K562 (cell line): ENCODE data around the gene P4HB. TPM values are rescaled to one million over a fixed set of nuclear protein-coding genes. Genes with fewer than 3 reads are reported as not detected.

Experiments used
- ARID4B ChIP-seq: sonication (generic); formaldehyde crosslinking; IDR thresholded peaks from 2 replicates; pipeline ENCODE4 v1.8.0; 2022; ENCODE audit warnings: mild to moderate bottlenecking, missing genetic modification reagents
- C11orf30 ChIP-seq: fragments of 450-650 bp; IDR thresholded peaks from 2 replicates; pipeline ENCODE4 v1.6.1; 2016; ENCODE audit warnings: low read depth, mild to moderate bottlenecking
- CHD1 ChIP-seq: fragments of 200-600 bp; sonication (generic); IDR thresholded peaks from one replicate; pipeline ENCODE4 v1.6.1; 2012; ENCODE audit warnings: mild to moderate bottlenecking, moderate library complexity, low read length, inconsistent platforms
- ESRRB ChIP-seq: fragments of 250-450 bp; sonication (Bioruptor Pico); IDR thresholded peaks from 2 replicates; pipeline ENCODE4 v1.5.0; 2020; ENCODE audit warnings: mild to moderate bottlenecking, moderate library complexity, borderline replicate concordance
- FIP1L1 ChIP-seq: fragments of 200-400 bp; formaldehyde crosslinking; IDR thresholded peaks from 2 replicates; pipeline ENCODE4 v1.6.1; 2018; ENCODE audit warnings: mild to moderate bottlenecking, low read depth, low read length; ENCODE audit not compliant: poor library complexity, severe bottlenecking
- FOXK2 ChIP-seq, 2 experiments: fragments of 450-650 bp; IDR thresholded peaks in 1 of 2; conservative IDR thresholded peaks in 1 of 2; 2 replicates each; pipeline ENCODE4 v1.6.1; 2016; ENCODE audit warnings: low read depth in 2 of 2, mild to moderate bottlenecking in 1 of 2
- FOXP4 ChIP-seq: sonication (generic); formaldehyde crosslinking; IDR thresholded peaks from 2 replicates; pipeline ENCODE4 v1.8.0; 2022; ENCODE audit warnings: mild to moderate bottlenecking, missing genetic modification reagents, borderline replicate concordance
- L3MBTL2 ChIP-seq: fragments of 450-650 bp; IDR thresholded peaks from 2 replicates; pipeline ENCODE4 v1.6.1; 2016; ENCODE audit warnings: mild to moderate bottlenecking, moderate library complexity
- MBD2 ChIP-seq: sonication (generic); IDR thresholded peaks from 2 replicates; pipeline ENCODE4 v1.6.1; 2016; ENCODE audit warnings: low read depth, borderline replicate concordance
- MYC ChIP-seq, 2 experiments: fragments of 250-450 bp in 1 of 2; sonication (Bioruptor Pico) in 1 of 2; IDR thresholded peaks; 2 replicates each; pipeline versions ENCODE4 v1.5.1 to v1.6.1; 2012 to 2021; ENCODE audit warnings: low read depth in 2 of 2, borderline replicate concordance in 1 of 2, improper control_type of control experiment in 1 of 2, low read length in 1 of 2, mild to moderate bottlenecking in 1 of 2, moderate library complexity in 1 of 2
- NR2F6 ChIP-seq: fragments of 450-650 bp; formaldehyde crosslinking; IDR thresholded peaks from 2 replicates; pipeline ENCODE4 v1.4.0; 2020; ENCODE audit warnings: mild to moderate bottlenecking
- SMARCA5 ChIP-seq: fragments of 450-650 bp; IDR thresholded peaks from 2 replicates; pipeline ENCODE4 v1.6.1; 2016
- TEAD1 ChIP-seq, 2 experiments: fragments of 450-650 bp in 1 of 2; sonication (generic) in 1 of 2; formaldehyde crosslinking; IDR thresholded peaks; 2 replicates each; pipeline versions ENCODE4 v1.4.0 to v1.8.0; 2020 to 2022; ENCODE audit warnings: mild to moderate bottlenecking in 2 of 2, missing genetic modification reagents in 1 of 2
- ZNF175 ChIP-seq: fragments of 200-800 bp; sonication (Bioruptor generic); IDR thresholded peaks from 2 replicates; pipeline ENCODE4 v1.6.1; 2016; ENCODE audit warnings: low read depth, mild to moderate bottlenecking, missing genetic modification characterization, missing compliant biosample characterization
- ZNF395 ChIP-seq: fragments of 200-800 bp; sonication (Bioruptor generic); IDR thresholded peaks from 2 replicates; pipeline ENCODE4 v1.6.1; 2017; ENCODE audit warnings: missing genetic modification characterization, missing compliant biosample characterization
- ZNF77 ChIP-seq: fragments of 250-450 bp; sonication (Bioruptor Pico); IDR thresholded peaks from 2 replicates; pipeline ENCODE4 v1.5.0; 2020
- polyA plus RNA-seq, 8 experiments: library from polyadenylated mRNA; depleted of rRNA in 4 of 8; stranded (reverse) in 5 of 8; unstranded in 3 of 8; fragments of >200 nt; fragmentation: Nextera tagmentation in 2 of 8; fragmentation: Illumina TruSeq in 1 of 8; extraction: Ambion mirVana in 2 of 8; extraction: Trizol in 1 of 8; gene quantifications; 2 replicates each; pipeline versions ENCODE4 v1.2.1 to v1.2.3, GENCODE V29; 2011 to 2014; ENCODE audit warnings: inconsistent platforms in 1 of 8, missing spikeins in 1 of 8
- total RNA-seq, 7 experiments: library from RNA; depleted of rRNA in 6 of 7; stranded (reverse); fragments of >200 nt in 6 of 7; fragmentation: Illumina TruSeq in 2 of 7; extraction: Trizol in 2 of 7; gene quantifications; 2 replicates each; pipeline versions ENCODE4 v1.2.1 to v1.2.3, GENCODE V29; 2011 to 2021; ENCODE audit warnings: low replicate concordance in 1 of 7
- TF ChIP-seq, protein P1 (sequence below): sonication (generic); formaldehyde crosslinking; IDR thresholded peaks from 2 replicates; pipeline ENCODE4 v1.8.0; 2022; ENCODE audit warnings: mild to moderate bottlenecking, low read depth, missing genetic modification reagents

Gene P4HB
- total and polyA plus RNA-seq, 9 of the 15 experiments (the other 6 are each of a cell fraction or from before 2014, with no cell fraction given): 4.4 to 645 (median 325) TPM

- TF ChIP-seq FOXK2 (conservative IDR thresholded peaks at IDR 0.05 in 1 of 2, IDR thresholded peaks at IDR 0.05 in 1 of 2; ENCODE audit: low read depth in 2 of 2) (0 out of 4 replicates have a peak, but pooled peaks of 1 of the 2 experiments have one; percentile 34), ARID4B (CRISPR knock-in tag) (peak; percentile 92), TEAD1 (CRISPR knock-in tag; IDR thresholded peaks at IDR 0.05) (peak; percentile 44 to 95; a peak in 3 of 4 replicates), FIP1L1 (peak; percentile 86), ZNF395 (CRISPR knock-in tag) (peak; percentile 90), ZNF175 (CRISPR knock-in tag) (peak; percentile 46; the same call in 1 of the 2 replicates), MYC (IDR thresholded peaks at IDR 0.05; ENCODE audit: low read depth, low read length) (peak; percentile 100), MYC (CRISPR knock-in tag; IDR thresholded peaks at IDR 0.05; ENCODE audit: borderline replicate concordance, low read depth) (peak; percentile 97), ESRRB (CRISPR knock-in tag) (no peak), L3MBTL2 (peak; percentile 98), FOXP4 (peak; percentile 25; the same call in 1 of the 2 replicates), SMARCA5 (no peak), MBD2 (peak; percentile 32; the same call in 1 of the 2 replicates), CHD1 (peak; percentile 93), ZNF77 (CRISPR knock-in tag) (peak; percentile 71; the same call in 1 of the 2 replicates), NR2F6 (no peak), C11orf30 (no peak)
- TF ChIP-seq, protein P1, sequence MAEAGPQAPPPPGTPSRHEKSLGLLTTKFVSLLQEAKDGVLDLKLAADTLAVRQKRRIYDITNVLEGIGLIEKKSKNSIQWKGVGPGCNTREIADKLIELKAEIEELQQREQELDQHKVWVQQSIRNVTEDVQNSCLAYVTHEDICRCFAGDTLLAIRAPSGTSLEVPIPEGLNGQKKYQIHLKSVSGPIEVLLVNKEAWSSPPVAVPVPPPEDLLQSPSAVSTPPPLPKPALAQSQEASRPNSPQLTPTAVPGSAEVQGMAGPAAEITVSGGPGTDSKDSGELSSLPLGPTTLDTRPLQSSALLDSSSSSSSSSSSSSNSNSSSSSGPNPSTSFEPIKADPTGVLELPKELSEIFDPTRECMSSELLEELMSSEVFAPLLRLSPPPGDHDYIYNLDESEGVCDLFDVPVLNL (CRISPR knock-in tag): 0 out of 2 replicates have a peak, but pooled peaks have one; percentile 81
Measured at GRCh38 chr17:81871387-81872230, 11.3 kb upstream of the P4HB start (continued).
